ENCODE data around the gene KAZN.

KAZN gene

DNA sequence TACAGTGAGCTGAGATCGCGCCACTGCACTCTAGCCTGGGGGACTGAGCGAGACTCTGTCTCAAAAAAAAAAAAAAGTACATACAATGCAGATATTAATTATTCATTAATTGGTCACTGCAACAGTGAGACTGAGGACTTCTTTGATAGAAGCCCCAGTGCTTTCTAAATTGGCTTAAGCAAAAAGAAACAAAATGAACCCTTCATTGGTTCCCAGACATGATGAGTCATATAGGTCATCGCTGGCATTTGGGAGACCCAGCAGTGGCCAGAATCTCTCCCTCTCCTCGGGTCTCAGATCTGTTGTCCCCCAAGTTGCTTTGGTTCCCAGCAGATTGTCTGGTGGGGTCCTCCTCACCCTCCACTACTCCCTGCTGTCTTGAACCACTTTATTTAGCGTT, 144.9 kb downstream of the KAZN start:
- no peak for DNase-seq (ENCODE audit: low read depth)

DNA sequence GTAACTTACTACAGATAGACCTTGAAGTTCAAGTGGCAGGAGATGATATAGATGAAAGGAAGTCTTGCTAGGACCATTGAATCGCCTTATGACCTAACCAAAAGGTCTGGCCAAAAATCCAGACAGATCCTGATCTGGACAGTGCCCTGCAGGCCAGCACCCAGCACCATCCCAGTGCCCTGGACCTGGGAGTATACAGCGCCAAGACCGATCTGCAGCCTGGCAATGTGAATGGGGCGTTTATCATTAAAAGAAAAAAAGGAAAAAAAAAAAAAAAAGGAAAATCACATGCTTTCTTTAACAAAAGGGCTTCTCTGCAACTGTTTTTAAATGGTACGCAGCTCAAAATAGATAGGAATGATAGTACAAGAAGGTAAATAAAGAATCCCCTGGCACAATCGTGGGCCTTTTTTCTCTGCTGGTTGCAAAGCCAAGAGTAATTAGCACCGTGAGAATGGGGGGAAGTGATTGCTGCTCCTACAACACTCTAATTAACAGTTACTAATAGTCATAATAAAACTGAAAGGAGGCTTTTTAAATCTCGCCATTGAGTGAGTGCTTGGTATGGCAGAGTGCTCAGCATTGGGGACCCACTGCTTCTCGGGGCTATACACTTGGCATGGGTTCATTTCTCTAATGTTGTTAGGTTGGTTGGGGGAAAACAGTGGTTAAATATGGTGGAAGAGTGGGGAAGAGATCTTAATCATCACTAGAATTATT, 146.7 kb downstream of the KAZN start:
- DNase-seq (ENCODE audit: low read depth): no peak

DNA sequence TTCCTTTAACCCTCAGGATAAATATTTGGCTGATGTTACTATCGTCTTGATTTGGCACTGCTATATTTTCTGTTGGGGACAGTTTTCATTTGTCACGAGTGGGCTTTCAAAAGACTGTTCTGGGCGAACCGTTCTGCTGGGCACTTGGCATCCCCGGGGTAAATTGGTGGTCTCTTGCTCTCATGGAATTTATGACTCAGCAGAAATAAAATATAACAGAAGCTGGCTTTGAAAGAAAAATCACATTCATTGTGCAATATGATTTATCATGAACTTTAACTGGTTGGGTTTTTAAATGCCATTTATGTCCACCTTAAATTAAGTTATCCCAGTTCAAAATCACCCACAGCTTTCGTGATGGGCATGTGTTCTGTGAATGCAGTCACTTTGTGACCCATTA, 147.3 kb downstream of the KAZN start:
- no peak for DNase-seq (ENCODE audit: low read depth)

DNA sequence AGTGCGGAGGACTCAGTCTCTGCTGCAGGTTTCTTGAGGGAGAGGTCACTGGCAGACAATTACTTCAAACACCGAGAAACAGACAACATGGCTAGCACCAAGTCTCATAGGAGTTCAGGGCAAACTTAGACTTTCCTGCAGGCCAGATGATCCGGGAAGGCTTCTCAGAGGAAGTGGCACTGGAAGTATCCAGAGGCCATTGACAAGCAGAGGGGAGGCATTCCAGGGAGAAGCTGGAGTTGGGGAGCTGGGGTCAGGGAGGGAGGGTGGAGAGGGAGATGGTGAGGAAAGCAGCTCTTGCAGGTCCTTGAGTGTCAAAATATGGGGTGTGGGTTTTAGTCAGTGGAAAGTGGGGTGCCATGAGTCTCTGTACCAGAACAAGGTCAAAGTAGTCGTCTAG, 147.9 kb downstream of the KAZN start:
- no peak for DNase-seq (ENCODE audit: low read depth)

DNA sequence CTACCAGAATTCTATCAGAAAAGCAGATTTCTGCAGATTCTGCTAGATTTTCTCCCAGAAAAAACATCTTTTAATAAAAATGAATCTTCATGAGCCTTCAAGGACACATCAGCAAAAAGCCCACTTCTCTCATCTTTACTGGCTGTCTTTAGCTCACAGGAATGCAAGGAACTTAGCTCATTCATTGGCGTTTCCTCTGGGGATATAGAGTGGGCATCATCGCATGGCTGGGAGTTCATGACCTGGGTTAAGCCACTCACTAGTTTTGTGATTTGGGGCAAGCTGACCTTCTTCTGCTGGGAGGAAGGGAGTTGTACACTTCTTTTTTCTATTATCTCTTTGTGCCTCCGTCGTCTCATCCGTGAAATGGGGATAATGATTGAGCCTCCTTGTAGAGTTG, 149.7 kb downstream of the KAZN start:
- DNase-seq (ENCODE audit: low read depth): no peak

DNA sequence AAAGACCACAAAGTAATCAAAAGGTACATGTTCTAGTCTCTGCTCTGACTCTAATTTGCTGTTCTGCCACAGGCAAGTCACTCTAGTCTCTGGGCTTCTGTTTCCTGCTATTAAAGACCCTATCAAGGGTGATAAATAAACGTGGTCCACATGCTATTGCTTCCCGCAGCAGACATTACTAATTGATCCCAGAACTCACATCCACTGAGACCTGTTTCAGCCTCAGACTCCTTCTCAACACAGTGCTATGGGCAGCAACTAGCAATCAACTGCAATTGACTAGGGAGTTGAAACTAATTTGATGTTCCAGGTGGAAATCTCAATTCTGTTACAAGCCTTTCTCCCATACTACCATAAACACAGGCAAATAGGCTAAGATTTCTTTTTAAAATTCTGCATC, 150.5 kb downstream of the KAZN start:
- no peak for DNase-seq (ENCODE audit: low read depth)

DNA sequence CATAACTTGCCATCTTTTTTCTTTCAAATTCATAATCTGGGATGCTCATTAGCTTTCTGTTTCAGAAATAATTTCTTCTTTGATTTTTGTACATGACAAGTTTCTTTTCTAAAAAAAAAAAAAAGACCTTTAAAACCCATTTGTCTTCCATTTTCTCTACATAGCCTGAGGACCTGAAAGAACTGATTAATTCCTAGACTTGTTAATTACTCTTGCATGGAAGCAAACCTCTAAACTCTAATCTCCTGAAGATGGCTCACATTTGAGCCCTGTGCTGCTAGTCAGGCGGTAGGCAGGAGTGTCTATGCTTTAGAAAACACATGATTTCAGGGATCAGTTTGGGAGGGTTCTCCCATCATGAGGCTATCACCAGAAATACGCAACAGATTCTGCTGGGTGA, 152.0 kb downstream of the KAZN start:
- no peak for DNase-seq (ENCODE audit: low read depth)

DNA sequence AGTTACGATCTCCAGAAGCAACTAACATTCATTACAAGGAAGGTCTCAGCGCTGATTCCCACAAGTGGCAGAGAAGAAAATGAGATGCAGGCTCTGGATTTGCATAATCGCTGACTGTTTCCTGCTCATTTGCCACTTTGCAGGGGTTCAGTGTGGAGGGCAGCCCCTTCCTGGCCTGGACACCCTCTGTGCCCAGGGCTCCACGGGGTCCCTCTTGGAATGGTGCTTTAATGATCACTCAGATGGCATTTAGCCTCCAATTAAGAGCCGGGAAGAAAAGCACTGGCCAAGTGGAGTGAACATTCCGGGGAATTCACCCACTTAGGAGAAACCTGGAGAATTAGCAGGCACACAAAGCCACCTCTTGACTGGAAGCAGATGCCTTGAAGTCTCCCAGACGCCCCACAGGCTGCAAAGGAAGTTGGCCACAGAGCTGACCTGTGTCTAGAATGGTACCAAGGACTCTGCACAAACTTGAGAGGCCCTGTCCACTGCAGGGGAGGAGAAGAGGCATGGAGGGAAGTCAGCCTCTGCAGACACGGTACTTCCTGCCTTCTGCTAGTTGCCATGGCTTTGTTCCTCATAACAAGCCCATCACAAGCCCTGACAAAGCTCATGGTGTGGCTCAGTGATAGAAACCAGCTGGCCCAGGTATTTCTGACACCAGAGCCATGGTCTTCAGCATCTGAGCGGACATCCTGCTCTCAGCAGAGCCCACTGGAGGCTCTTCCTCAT, 157.2 kb downstream of the KAZN start:
- DNase-seq (ENCODE audit: low read depth): no peak

DNA sequence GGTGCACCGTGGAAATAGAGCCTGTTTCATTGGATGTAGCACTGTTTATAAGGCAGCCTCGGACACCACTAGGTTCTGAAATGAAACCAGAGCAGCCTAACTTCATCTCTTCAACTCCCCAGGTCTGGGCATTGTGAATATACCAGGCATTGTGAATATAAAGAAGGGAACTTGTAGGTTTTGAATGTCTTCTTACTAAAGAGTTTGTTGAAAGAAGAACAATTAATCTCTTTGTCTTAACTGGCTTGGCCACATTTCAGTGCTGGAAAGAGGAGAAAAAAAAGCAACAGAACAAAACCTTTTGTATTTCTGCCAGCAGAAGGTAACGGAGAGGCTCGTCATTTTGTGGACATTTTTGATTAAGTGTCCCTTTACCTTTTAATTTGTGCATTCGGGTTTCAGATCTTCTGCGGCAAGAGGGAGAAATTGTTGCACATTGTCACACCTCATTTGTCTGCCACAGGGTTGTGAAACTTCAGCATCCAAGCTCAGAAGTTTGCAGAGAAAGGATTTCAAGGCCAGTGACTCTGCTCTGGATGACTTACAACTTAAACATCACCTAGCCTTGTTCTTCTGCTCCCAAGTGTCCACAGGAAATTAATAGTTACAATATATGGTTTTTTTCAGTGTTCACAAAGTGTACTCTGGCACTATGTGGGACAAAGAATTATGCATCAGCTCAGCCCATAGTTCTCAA, 158.3 kb downstream of the KAZN start:
- DNase-seq (ENCODE audit: low read depth): no peak

DNA sequence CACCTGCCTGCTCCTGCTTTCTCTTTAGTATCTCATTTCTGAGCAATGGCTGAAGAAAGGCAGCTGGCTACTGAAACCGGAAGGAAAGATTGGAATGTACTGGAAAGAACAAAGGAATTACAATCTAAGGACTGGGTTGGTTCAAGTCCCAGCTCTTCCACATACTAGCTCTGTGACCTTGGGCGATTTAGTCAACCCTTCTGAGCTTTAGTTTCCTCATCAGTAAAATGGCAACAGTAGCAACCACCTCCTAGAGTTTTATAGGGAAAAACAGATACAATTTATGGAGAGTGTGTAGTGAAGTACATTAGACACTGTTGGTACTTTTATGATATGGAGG, 158.8 kb downstream of the KAZN start:
- no peak for DNase-seq (ENCODE audit: low read depth)

DNA sequence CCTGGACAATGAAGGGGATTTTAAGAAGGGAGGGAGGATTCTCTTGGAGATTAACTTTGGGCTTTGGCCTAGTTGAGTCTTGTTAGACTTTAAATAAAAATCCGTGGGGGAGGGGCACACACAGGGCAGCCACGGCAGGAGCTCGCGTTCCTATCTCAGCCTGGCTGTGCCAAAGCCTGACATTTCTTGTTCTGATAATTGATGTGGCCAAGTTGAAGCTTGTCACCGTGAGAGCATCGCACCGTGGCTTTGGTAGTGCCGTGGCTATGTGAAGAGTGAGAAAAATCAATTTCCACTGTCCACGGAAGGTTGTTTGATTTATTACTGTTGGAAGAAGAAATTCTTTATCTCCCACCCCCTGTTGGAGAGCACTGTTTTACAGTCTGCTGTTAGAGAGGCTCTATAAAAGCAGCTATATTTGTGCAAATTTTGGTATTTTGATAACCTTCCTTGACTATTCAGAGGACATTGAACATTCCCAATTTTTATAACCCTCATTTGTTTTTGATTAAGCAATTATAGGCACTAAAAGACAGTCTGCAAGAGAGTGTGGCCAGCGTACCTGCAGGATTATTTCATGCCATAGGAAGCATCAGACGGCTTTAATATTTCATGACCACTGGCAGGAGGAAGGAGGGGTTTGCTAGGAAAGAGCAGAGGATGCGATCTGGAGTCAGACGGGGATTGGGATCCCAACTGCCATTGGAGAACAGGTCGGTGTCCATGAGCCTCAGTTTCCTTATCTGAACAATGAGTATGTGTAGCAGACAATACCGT, 160.7 kb downstream of the KAZN start:
- no peak for DNase-seq (ENCODE audit: low read depth)

DNA sequence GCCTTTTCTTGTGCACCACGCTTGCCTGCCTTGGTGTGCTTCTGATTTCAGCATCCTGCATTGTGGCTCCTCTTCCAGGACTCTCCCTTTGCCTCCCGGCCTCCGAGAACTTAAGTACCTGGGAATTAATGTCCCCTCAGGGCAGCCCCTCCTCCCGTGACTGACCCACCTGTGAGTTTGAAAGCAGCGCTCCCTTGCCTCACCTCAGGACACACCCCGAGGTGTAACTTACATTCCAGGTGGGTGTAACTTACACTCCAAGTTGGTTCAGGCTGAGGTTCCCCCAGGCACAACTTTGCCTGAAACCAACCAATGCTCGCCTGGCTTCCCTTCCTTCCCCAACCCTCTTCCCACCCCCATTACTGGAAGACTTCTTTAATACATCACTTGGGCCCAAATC, 161.4 kb downstream of the KAZN start:
- DNase-seq (ENCODE audit: low read depth): no peak

DNA sequence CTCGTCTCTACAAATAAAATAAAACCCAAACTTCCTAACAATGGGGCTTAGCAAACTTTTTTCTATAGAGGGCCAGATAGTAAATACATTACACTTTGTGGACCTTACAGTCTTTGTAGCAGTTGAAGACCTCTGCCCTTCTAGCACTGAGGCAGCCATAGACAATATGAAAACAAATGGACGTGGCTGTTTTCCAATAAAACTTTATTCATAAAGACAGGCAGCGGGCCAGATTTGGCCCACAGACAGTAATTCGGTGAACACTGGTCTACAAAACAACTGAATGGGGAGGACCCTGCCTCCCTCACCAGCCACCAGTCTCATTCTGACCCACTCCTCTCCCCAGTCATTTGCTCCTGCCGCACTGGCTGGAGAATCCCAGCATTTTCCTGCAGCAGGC, 162.3 kb downstream of the KAZN start:
- no peak for DNase-seq (ENCODE audit: low read depth)

DNA sequence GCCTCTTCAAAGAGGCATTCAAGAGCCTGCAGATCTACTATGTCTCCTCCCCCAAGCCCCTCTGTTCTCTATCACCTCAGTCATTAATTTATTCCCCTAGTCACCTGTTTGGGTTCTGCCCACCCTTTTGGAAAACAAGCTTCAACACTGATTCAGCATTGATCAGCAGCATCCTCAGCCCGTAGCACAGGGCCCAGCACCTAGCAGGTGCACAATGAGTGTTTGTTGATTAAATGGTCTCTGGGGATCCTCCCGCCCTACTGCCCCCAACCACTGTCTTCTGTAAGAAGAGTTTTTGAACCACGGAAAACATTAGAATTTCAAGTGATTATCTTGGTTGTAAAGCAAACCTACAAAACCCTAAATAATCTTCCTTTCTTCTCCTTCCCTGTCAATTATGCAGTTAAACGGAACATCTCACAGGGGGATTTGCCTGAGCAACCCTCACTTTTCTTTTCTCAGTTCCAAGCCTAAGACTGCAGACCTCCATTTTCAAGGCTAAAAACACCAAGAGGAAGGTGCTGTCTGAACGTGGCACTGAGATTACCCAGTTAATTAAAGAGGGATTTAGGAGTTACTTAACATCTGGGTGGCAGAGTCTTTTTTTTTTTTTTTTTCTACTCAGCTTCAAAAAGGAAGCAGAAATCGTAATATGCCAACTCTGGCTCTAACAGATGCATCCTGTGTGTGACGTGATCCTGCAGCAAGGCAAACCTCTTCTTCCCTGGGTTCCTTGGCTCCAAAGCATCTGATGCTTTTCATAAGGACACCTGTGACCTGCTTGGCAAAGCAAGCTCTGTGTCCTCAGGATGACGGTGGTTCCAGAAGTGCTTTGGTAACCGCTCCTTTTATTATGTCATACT, 163.0 kb downstream of the KAZN start:
- no peak for DNase-seq (ENCODE audit: low read depth)

DNA sequence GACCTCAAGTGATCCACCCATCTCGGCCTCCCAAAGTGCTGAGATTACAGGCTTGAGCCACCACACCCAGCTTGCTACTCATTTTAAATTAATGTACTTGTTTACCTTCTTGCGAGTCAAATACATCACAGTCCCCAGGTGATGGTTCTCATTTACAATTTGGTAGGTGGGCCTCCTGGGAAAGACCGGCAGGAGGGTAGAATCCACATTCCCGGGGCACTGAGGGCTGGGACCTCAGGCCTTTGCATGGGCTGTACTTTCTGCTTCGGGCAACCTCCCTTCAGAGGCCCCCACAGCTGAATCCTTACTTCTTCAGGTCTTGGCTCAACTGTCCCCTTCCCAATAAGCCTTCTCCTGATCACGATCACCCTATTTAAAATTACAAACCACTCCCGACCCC, 165.5 kb downstream of the KAZN start:
- no peak for DNase-seq (ENCODE audit: low read depth)

DNA sequence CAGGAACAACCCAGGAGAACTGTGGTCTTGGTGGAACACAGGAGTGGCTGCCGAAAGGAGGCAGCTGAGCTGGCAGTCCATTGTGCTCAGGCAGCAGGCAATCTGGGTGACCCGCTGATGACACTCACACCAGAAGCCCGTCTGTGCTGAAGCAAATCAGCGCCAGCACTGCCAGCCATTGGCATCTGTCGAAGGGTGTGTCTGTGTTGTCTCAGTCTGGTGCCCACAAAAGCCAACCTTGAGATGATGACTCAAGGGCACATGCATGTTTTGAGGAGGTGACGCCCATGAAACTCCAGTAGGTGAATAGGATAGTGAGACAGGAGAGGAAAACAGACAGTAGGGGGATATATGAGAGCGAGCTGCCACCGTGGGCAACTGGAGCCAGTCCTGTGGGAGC, 167.3 kb downstream of the KAZN start:
- no peak for DNase-seq (ENCODE audit: low read depth)

DNA sequence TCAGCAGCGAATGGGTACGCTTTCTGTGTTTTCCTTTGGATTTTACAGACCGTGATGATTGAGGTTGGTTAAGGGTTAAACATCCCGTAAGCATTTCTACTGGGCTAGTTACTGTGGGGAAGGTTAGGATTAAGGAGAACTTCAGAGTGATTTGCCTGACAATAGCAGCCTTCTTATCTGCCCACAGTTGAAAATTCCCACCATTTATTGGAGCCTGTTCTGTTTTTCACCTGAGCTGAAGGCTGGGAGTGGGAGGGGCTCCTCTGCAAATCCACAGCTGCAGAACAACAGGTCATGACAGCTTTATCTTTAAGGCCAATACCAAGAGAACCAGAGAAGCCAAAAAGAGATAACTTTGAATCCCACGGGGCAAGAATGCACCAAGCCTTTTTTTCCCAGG, 168.6 kb downstream of the KAZN start:
- no peak for DNase-seq (ENCODE audit: low read depth)

DNA sequence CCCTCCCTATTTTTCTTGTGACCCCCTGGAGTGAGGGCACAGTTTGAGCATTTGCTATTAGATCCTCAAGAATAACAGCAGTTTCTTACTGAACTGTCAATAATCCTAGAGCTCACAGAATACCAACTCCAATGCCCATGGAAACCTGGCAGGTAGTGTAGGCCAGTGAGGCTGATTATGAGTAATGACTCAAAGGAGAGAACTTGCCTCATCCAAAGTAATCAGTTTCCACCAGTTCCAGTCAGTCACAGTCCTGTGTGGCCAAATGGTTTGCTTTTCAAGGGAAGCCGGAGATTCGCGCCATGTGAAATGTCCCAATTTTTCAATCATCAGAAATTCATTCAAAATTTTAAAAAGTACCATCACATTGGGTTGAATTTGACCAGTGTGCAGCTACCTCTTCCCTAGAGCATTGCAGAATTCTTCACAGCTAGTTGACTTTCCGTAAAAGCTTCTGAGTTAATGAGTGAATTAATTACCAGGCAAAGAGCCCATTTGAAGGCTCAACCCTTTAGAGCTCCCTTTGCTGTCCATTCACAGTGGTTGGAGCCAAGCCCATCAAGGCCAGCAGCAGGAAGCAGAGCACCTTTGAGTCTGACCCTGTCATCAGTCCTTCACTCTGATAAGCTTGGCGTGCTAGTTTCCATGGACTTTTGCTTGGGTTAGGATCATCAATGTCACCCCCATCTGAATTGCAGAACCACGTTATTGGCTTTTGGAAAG, 170.3 kb downstream of the KAZN start:
- no peak for DNase-seq (ENCODE audit: low read depth)

DNA sequence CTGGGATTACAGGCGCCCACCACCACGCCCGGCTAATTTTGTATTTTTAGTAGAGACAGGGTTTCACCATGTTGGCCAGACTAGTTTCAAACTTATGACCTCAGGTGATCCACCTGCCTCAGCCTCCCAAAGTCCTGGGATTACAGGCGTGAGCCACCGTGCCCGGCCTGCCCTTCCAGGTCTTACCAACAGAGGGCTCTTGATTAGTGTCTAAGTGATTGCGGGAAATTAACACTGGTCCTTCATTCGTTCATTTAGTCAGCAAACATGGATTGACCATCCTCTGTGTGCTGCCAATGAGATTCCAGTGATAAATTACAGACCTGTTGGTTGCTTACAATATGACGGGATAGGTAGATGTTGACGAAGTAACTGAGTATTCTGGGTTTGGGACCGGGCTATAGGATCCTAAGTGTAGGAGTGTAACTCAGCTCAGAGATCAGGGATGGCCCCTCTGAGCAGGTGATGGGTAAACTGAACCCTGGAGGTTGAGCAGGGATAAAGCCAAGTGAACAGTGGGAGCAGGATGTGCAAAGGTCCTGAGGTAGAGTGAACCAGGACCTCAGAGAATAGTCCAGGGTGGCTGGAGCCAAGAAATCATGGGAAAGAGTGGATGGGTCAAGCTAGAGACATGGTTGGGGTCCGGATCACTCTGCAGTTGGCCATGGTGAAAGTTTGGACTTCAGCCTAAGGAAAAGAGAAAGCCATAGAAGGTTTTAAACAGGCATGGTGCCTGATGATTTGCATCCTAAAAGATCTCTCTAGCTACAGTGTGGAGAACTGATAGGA, 171.2 kb downstream of the KAZN start:
- DNase-seq (ENCODE audit: low read depth): no peak

DNA sequence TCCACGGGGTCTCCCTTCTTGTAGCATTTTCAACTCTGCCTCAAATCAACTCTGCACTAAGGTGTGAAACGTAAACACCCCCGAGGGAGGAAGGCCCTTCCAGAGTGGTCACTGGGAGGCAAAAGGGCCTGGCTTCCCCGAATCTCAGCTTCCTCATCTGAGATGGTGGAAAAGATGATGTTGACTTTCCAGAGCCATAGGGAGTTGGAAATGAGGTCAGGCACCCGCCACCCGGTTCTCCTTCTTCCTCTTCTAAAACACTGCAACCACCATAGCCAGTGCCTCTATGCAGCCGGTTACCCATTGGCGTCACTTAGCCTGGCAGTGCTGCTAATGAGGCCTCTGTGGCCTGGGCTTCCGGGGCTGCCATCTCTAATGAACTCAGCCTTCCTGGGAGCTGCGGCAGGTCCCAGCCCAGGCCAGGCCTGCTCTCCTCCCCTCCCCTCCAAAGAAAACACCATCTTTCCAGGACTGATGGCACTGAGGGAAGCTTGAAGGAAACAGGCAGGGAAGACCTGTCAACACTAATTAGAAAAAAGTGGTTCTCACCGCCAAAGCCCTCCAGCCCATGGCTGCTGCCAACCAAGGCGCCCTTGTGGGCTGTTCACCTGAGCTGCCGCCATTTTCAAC, 175.0 kb downstream of the KAZN start:
- DNase-seq (ENCODE audit: low read depth): no peak

Data from activated T-helper 9 cell treated with anti-CD3 and anti-CD28 coated beads, Interleukin-2, amount 50 U/mL, for 16 hours (primary cell).